GM21515 (cell line): ENCODE data around the gene SLAMF1.
"Not testable (repeated sequence)": the region's sequence is repeated elsewhere in the genome, so short reads cannot be mapped to it uniquely, and the experiment has no call there.

Experiments used
- ATAC-seq: cut with Tn5 transposase; IDR thresholded peaks from one replicate; pipeline ENCODE4 v1.9.1; 2021; ENCODE audit not compliant: unreplicated experiment

Gene SLAMF1

DNA sequence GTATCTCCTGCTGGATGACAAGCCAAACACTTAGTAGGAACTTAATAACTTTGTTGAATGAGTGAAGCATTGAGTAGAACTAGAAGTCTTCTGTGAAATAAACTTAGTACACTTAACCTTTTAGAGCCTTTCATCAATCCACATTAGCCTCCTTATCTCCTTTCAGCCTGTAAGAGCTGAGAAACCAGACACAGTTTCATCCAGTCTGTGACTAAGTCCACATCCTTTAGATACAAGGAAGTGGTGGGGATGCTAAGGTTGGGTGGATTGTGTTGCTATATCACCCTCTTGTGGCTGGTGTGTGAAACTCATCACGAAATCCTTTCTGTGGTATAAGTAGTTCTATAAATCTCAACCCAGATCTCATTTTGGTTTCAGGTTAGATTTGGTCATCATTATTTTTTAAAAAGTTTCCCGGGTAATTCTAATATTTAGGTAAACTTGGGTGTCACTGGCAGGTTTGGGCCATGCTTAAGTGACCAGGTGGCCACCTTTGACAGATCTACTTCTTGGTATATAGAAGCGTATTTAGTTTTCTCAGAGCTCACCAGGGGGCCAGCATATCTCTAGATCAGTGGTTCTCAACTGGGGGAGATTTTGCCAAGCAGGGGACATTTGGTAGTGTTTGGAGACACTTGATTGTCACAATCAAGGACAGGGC is 39.7 kb downstream of the SLAMF1 start:
- ATAC-seq, result peak; percentile 65

DNA sequence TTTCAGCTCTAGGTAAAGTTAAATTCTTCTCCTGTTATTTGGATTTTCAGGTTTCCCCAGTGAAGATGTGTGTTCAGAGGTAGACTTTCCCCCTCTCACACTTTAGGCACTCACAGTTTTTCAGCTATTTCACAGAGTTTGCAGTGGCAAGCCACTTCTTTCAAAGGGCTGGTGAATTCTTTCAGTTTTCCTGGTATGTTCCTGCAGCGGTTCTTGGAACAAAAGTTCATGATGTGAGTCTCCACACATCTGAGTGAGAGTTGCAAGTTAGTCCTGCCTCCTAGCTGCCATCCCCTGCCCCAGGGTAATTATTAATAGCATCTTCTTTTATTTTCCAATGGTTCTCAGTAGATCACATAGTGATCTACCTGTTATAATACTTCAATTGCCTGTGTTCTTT is 40.2 kb downstream of the SLAMF1 start:
- no peak for ATAC-seq

DNA sequence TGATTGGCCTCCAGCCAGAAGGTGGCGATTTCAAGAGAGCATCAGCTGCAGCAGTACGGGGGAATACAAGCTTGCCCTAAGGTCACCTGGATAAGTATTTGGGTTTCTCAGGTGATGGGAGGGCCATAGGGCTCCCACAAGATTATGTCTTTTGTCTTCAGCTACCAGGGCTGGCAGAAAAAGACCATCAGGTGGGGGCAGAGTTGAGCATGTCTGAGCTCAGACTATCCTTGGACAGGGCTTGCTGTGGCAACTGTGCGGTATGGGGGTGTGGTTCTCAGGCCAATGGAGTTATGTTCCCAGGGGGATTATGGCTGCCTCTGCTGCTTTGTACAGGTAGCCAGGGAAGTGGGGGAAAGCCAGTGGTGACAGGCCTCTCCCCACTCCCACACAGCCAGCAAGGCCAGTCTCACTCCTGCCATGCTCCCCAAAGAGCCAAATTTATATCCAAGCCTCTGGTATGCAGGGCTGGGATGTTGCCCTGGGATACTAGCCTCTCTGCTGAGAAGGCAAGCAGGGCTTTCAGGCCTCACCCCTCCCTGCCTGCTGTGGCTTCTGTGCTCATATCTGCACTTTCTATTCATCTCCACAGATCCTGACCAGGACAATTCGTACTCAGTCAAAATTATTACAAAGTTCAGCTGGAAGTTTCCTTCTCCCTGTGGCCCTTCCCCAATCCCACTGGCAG is 40.9 kb downstream of the SLAMF1 start:
- no peak for ATAC-seq

DNA sequence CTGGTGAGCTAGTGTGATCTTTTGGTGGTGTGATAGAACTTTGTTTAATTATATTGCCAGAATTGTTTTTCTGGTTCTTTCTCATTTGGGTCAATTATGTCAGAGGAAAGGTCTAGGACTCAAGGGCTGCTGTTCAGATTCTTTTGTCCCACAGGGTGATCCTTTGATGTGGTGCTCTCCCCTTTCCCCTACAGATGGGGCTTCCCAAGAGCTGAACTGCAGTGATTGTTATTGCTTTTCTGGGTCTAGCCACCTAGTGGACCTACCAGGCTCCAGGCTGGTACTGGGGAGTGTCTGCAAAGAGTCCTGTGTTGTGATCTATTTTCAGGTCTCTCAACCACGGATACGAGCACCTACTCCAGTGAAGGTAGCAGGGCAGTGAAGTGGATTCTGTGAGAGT is 41.6 kb downstream of the SLAMF1 start:
- ATAC-seq, result no peak

DNA sequence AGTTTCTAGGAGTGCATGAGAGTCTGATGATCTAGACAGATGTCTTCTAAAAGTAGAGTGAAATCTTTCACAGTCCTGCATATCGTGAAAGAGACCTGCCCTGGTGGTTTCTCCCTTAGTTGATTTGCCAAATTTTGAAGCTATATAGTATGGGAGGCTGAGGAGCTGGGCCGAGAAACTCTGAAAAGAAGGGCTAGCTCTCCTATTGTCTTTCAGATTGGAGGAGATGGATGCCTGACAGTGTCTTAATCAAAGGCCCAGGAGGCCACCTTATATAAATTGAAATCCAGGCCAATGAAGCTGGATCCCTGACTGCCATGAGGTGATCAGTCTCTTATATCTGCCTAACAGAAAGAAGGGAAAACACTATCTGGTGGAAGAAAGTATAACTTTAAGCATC is 49.1 kb downstream of the SLAMF1 start:
- ATAC-seq, result no peak

DNA sequence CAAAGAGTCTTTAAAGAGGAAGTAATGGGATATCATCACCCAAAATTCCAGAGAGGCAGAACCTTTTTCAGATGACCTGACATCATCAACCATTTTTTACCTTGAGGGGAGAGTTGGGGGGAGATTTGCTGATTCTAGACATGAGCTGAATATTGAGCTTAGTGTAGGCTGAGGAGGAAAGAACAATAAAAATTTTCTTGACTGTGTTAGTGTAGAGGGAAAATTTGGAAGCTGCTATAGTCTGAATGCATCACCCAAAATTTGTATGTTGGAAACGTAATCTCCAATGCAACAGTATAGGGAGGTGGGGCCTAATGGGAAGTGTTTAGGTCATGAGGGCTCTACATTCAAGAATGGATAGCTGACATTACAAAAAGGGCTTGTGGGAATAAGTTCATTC is 49.8 kb downstream of the SLAMF1 start:
- ATAC-seq, result no peak

DNA sequence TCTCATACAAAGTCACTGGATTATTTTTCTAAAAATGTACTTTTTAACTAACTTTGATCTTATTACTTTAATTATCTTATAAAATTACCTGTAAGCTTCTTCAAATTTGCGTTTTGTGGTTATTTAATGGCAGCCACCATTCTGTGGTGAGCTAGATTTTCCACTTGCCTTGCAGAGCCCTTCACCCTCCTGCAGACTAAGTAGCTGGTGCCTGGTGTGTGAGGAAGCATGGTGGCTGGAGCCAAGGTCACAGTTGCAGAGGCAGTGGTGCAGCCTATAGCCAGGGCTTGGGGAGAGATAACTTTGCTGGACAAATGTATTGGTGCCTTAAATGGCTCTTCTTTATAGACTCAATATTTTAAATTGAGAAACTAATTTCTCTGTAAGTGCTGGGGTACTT is 56.4 kb downstream of the SLAMF1 start:
- ATAC-seq, result no peak

DNA sequence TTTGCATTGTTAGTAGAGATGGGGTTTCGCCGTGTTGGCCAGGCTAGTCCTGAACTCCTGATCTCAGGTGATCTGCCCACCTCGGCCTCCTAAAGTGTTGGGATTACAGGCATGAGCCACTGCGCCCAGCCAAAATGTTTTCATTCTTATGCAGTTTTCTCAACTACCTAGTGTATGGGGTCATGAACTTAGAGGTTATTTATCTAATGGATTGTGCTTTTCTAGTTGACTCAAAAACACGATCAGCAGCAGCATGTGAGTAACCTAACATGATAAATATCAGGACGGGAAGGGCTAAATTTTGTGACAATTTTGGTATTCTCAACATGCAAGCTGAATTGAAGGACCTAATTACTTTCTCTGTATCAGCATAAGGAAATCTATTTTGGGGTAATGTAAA is 58.4 kb downstream of the SLAMF1 start:
- no peak for ATAC-seq

DNA sequence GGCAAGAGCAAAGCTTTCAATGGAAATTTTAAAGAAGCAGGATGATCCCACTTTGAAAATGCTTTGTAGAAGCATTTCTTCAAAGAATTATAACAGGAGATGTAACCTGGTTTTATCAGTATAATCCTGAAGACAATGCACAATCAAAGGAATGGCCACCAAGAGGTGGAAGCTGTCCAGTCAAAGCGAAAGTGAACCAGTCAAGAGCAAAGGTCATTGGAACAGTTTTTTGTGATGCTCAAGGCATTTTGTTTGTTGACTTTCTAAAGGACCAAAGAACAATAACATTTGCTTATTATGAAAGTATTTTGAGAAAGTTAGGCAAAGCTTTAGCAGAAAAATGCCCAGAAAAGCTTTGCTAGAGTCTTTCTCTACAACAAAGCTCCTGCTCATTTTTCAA is 62.1 kb downstream of the SLAMF1 start:
- no peak for ATAC-seq

DNA sequence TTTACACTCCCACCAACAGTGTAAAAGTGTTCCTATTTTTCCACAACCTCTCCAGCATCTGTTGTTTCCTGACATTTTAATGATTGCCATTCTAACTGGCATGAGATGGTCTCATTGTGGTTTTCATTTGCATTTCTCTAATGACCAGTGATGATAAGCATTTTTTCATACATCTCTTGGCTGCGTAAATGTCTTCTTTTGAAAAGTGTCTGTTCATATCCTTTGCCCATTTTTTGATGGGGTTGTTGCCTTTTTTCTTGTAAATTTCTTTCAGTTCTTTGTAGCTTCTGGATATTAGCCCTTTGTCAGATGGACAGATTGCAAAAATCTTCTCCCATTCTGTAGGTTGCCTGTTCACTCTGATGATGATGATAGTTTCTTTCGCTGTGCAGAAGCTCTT is 63.9 kb downstream of the SLAMF1 start:
- ATAC-seq, result not testable (repeated sequence)

DNA sequence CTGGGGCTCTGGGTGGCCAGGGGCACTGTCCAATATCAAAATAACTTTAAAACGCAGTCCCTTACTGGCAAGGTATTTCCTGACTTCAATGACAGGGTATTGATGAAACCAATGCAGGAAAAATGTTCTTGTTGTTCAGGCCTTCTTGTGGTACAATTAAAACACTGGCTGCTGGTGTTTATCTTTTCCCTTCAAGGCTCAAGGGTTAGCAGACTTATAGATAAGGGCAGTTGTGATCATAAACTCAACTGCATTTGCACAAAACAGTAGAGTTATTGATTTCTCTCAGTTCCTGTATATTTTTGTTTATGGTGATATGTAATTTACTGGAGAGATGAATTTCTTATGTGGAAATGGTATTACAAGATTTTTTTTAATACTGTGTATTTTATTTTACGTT is 64.9 kb downstream of the SLAMF1 start:
- no peak for ATAC-seq

DNA sequence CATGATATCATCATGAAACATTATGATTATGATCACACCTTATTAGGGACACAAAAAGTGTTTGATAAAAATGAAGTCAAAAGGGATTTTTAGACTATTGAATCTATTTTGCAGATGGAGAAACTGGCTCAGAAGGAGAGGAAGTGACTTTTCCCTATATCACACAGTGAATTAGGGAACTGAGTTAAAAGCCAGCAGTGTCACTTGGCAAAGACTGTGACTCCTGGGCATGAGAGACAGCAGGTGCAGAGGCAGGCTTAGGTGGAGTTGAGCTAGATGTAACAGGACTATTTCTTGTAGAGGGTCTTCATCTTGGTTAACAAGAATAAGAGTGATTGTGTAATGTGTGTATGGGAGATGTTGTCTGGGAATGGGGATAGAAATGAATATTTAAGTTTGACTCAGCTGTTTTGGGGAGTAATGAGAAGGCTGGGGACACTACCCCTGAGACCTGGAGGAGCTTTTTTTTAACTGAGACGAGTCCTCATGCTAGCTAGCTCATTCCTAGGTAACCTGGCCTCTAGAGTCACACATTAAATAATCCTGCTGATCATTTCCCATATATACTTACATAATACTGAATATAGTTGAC is 66.5 kb downstream of the SLAMF1 start:
- ATAC-seq, result no peak

DNA sequence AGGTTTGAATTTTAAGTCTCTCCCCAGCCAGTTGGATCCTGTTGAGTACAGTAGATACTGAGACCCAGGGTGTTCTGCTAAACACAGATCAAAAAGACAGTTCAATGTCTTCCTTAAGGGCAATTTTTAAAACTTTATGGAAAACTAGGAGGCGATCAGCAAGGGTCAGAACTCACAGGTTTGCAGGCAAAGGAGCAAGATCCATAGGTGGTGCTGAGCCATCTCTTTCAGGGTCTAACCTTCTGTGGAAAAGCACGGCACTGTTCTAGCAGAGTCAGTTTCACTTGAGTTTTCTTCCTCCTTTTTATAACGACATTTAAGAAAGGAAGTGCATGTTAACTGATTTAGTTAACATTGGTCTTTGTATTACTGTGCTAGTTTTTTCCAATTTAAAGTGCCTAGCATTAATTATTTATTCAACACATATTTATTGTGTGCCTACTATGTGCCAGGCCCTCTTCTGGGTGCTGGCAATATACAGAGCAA is 67.6 kb downstream of the SLAMF1 start, which contains the start of gene CD84:
CD84 (minus strand) TSS at position 281 of the 486 bp plus-strand sequence; CDS start at position 222, 59 bp downstream.
- no peak for ATAC-seq

DNA sequence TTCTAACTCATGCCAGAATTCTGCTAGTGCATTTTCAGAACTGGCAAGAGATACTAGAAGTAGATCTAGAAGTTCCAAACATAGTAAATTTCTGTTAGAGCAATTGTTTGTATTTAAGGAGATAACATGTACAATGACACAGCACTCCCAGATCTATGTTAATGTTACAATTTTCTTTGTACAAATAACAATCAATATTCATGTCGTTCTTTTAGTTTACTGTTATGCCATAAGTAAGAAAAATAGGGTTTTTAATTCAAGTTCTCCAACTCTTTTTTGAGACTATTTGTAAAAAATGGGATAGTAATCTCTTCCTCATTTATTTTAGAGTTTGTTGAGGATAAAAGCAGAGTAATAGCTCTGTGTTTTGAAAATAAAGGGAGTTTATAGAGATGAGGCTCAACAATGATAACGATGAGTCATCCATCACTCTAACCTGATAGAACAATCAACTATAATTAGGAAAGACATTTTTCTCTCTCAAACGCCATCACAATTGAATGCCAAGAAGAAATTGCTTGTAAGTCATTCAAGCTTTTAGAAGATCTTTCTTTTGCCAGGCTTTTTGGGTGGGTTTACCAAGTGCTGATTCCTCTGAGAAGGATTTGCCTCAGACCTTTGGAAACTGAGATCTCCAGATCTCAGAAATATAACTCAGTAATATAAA is 68.2 kb downstream of the SLAMF1 start:
- ATAC-seq, result no peak

DNA sequence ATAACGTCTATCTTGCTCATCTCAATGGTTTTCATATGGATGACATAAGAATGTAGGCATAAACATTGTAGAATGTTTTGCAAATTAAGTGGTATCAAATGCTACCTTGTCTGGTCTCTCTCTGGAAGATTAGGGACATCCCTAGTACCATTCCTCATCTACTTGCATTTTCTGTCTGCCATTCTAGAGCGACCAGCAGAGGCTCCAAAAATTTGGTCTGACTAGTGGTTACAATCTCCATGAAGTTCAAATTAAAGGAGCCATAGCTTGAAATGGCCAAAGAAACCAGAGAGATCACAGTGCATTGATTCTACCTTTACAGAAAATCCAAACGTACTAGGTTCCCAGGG is 68.7 kb downstream of the SLAMF1 start:
- no peak for ATAC-seq

DNA sequence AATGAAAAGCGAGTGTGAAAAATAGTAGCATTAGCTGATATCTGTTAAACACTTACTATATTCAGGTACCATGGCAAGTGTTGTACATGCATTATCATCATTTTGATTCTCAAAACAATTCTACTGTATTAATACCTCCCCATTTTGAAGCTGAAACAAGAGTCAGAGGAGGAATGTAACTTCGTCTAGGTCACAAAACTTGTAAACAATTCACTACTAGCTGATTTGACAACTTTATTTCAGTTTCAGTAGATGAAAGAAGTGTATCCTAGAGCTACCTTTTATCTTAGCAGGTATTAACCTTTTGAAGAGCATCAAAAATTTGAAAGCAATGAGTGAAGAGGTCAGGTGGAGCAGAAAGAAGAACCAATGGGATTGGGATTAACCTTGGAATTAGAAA is 69.2 kb downstream of the SLAMF1 start:
- no peak for ATAC-seq

DNA sequence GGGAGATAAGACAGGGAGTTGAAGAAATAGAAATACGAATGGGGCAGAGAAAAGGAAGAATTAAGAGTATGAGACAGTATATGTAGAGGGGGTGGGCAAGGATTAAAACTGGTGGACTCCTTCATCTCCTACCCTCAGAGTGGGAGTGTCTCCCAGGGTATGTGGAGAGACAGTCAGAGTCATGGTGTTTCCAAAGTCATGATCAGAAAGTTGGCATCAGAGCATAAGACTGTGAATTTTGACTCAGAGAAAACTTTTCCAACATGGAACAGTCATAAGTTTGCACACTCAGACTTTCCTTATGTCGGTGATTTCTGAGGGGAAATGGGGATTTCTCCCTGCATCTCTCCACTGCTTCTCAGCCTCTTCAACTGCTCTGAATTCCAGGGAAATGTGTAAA is 70.0 kb downstream of the SLAMF1 start:
- no peak for ATAC-seq

DNA sequence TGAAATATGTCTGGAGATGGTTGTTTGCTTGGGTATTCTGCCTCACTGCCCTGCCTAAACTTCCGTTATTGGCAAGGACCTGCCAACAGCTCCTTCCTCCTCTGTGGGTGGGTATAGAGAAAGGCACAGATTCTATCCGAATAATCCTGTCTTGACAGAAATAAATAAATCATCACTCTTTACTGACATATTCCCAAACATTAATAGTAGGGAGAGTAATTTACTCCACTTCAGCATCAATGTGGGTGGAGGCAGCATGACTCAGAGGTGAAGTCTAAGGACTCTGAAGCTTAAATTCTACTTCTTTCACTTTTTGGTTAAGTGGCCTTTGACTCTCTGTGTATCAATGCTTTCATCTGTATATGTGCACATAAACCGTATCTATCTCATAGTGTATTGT is 70.5 kb downstream of the SLAMF1 start:
- ATAC-seq, result no peak

DNA sequence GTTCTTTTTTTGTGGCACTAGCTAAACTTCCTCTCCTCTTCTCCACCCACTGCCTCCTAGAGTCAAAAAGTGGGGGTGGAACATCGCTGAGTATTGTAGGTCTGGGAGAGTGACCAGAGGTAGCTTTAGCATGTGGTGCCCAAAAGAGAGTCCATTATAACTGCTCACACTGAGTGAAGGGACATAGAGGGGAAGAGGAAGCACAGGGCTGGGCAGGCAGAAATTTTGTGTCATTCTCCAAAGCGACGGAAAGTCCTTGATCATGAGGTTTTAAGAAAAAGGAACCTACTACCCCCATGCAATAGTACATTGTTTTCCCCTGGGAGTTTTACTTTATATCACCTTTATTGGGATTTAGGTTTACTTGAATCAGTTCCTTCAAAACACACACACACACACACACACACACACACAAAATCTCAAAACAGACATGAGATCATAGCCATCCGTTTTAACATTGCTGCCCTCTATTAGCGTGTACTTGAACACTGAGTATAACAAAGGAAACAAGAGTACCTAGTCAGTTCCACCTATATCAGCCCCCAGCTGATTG is 71.7 kb downstream of the SLAMF1 start:
- no peak for ATAC-seq

DNA sequence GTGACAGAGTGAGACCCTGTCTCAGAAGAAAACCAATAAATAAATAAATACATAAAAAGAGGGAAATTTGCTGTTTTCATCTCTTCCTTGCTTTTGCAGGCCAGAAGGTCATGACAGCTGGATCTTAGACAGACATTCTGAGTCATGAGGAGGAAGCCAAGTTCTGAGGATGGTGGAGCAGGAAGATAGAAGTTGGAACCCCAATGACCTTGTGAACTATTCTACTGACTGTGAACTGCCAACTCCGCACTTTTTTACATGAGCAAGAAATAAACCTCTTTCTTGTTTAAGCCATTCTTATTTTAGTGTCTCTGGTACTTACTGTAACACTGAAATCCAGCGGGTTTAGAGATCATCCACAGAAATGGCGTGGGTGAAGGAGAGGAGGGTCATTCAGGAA is 76.0 kb downstream of the SLAMF1 start:
- no peak for ATAC-seq

DNA sequence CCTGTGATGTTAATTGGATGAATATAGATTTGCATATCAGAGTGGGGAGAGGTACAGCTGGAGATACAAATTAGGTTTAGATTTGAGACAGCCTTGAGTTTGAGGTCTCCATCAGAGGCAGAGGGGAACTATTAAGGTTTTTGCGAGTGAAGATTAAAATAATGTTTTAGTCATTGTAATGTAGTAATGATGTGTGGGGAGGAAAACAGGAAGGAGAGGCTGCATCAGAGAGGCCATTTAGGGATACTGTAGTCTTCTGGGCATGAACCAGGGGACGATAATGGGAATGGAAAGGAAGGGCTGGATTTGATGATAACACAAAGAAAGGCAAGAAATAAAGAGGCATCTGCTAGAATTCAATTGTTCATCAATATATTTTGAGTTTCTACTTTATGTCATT is 77.0 kb downstream of the SLAMF1 start:
- no peak for ATAC-seq
